ENCODE data around the gene LAMA1.
"Not testable (repeated sequence)": the region's sequence is repeated elsewhere in the genome, so short reads cannot be mapped to it uniquely, and the experiment has no call there.

LAMA1 gene, protein sequence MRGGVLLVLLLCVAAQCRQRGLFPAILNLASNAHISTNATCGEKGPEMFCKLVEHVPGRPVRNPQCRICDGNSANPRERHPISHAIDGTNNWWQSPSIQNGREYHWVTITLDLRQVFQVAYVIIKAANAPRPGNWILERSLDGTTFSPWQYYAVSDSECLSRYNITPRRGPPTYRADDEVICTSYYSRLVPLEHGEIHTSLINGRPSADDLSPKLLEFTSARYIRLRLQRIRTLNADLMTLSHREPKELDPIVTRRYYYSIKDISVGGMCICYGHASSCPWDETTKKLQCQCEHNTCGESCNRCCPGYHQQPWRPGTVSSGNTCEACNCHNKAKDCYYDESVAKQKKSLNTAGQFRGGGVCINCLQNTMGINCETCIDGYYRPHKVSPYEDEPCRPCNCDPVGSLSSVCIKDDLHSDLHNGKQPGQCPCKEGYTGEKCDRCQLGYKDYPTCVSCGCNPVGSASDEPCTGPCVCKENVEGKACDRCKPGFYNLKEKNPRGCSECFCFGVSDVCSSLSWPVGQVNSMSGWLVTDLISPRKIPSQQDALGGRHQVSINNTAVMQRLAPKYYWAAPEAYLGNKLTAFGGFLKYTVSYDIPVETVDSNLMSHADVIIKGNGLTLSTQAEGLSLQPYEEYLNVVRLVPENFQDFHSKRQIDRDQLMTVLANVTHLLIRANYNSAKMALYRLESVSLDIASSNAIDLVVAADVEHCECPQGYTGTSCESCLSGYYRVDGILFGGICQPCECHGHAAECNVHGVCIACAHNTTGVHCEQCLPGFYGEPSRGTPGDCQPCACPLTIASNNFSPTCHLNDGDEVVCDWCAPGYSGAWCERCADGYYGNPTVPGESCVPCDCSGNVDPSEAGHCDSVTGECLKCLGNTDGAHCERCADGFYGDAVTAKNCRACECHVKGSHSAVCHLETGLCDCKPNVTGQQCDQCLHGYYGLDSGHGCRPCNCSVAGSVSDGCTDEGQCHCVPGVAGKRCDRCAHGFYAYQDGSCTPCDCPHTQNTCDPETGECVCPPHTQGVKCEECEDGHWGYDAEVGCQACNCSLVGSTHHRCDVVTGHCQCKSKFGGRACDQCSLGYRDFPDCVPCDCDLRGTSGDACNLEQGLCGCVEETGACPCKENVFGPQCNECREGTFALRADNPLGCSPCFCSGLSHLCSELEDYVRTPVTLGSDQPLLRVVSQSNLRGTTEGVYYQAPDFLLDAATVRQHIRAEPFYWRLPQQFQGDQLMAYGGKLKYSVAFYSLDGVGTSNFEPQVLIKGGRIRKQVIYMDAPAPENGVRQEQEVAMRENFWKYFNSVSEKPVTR (N-terminal part only)

GRCh38 chr18:7117390-7118355, at the start of gene LAMA1:
Gene LAMA1, minus strand, starts transcription at chr18:7117797. Its CDS starts 77 bp downstream, at chr18:7117720.
- no peak for DNase-seq

DNA sequence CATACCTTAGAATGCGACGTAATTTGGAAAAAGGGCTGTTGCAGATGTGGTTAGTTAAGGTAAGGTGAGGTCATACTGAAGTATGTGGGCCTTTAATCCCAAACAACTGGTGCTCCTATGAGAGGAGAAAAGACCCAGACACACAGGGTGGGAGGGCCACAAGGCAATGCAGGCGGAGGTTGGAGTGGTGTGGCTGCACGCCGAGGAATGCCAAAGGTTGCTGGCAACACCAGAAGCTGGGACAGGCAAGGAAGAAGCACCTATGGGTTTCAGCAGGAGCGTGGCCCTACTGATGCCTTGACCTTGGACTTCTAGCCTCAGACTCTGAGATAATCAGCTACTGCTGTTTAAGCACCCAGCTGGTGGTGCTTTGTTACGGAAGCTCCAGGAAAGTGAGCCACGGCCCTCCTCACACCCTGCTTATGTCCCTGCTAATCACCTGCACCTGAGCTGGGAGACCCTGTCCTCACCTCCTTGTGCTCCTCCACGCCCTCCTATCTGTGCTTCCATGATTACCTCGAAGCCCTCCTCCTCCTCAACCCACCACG, 48.3 kb upstream of the LAMA1 start:
- no peak for DNase-seq

GRCh38 chr18:7164323-7165004, 46.9 kb upstream of the LAMA1 start:
- DNase-seq: no peak

- no peak for DNase-seq
These were observed 40.6 kb upstream of the LAMA1 start for GRCh38 chr18:7158216-7158615.

- no peak for DNase-seq
These were observed 40.2 kb upstream of the LAMA1 start for GRCh38 chr18:7157760-7158159.

GRCh38 chr18:7155887-7156286, 38.3 kb upstream of the LAMA1 start:
- DNase-seq: no peak

- DNase-seq: no peak
These were observed 37.5 kb upstream of the LAMA1 start for GRCh38 chr18:7155092-7155491.

DNA sequence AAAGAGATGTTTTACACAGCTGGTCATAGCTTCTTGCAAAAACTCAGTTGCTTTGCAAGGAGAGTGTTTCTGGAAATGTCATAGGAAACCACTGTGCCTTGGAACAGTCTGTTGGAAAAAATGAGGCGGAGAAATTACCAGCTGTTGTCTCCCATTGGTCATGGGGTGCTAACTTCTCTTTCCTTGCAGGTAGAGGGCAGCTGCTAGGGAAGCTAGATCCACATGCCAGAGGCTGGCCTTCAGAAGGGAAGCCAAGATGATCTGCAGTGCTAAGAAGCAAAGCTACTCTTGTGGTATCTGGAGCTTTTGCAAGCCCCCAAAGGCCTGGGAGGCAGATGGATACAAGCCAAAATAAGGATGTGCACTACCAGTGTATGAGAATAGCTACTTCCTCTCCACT, 34.8 kb upstream of the LAMA1 start:
- no peak for DNase-seq

DNA sequence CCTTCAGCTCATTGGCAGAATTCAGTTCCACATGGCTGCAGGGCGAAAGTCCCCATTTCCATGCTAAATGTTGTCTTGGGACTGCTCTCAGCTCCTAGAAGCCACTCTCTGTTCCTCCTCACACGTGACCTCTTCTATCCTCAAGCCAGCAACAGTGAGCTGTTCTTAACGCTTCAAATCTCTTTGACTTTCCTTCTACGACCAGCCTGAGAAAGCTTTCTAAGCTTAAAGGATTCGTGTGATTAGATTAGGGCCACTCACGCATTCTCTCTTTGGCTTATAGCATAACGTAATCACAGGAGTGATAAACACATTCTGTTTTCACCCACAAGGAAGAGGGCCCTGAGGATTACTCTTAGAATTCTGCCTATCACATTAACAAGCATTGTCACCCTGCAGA, 29.8 kb upstream of the LAMA1 start:
- DNase-seq: no peak

- no peak for DNase-seq
These were observed 28.5 kb upstream of the LAMA1 start for GRCh38 chr18:7146067-7146466.

DNA sequence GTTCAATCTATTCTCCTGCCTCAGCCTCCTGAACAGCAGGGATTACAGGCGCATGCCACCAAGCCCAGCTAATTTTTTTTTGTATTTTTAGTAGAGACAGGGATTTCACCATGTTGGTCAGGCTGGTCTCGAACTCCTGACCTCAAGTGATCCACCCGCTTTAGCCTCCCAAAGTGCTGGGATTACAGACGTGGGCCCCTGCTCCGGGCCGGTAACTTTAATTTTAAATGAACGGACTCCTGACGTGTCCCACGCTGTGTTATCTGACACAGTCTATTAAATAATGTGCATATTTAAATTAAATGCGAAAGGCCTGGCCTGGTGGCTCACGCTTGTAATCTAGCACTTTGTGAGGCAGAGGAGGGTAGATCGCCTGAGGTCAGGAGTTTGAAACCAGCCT, 27.3 kb upstream of the LAMA1 start:
- DNase-seq: not testable (repeated sequence)

DNA sequence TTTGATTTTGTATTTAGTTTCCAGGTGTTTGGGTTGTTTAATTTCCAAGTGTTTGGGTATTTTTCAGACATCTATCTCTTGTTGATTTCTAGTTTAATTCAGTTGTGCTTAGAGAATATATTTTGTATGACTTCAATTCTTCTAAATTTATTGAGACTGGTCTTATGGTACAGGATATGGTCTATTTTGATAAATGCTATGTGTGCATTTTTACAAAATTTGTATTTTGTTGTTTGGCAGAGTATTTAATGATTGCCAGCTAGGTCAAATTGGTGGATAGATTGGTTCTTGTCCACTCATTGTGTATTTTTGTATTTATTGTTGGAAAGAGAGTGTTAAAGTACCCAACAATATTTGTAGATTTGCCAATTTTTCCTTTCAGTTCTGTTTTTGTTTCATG, 23.7 kb upstream of the LAMA1 start:
- no peak for DNase-seq

GRCh38 chr18:7139409-7139808, 21.8 kb upstream of the LAMA1 start:
- DNase-seq: no peak

- no peak for DNase-seq
These were observed 15.6 kb upstream of the LAMA1 start for GRCh38 chr18:7133181-7133580.

GRCh38 chr18:7132356-7133150, 15.0 kb upstream of the LAMA1 start:
- DNase-seq: no peak

- no peak for DNase-seq
These were observed 4.8 kb upstream of the LAMA1 start for GRCh38 chr18:7122376-7122775.

GRCh38 chr18:7116792-7117389, 706 bp downstream of the LAMA1 start:
- DNase-seq: no peak

- no peak for DNase-seq
These were observed 1.4 kb downstream of the LAMA1 start for GRCh38 chr18:7116001-7116730.

GRCh38 chr18:7112936-7113335, 4.7 kb downstream of the LAMA1 start:
- DNase-seq: no peak

Measured in NCI-H2227 treated with DMSO at 0.1 percent for 48 hours (cell line).